Thyroid gland (tissue), 4 donors: ENCODE data around the gene CA12.

Experiments
- POLR2A ChIP-seq, 2 donors: fragments of 450-650 bp; IDR thresholded peaks; one replicate each; pipeline ENCODE4 v1.6.1; 2017; ENCODE audit warnings: antibody characterized with exemption in 2 of 2, mild to moderate bottlenecking in 2 of 2, moderate library complexity in 1 of 2
- TF ChIP-seq, protein P1 (sequence below), 6 experiments: fragments of 200-600 bp in 3 of 6; fragments of 450-650 bp in 3 of 6; sonication (generic) in 3 of 6; IDR thresholded peaks; one replicate each; pipeline ENCODE4 v1.5.1; 2016 to 2019; ENCODE audit warnings: antibody characterized with exemption in 6 of 6, mild to moderate bottlenecking in 2 of 6, inconsistent platforms in 1 of 6, moderate library complexity in 1 of 6

GRCh38 chr15:63347074-63347857 is 34.4 kb downstream of the CA12 start:
- TF ChIP-seq POLR2A (IDR thresholded peaks at IDR 0.05), result no peak
- TF ChIP-seq, protein P1, sequence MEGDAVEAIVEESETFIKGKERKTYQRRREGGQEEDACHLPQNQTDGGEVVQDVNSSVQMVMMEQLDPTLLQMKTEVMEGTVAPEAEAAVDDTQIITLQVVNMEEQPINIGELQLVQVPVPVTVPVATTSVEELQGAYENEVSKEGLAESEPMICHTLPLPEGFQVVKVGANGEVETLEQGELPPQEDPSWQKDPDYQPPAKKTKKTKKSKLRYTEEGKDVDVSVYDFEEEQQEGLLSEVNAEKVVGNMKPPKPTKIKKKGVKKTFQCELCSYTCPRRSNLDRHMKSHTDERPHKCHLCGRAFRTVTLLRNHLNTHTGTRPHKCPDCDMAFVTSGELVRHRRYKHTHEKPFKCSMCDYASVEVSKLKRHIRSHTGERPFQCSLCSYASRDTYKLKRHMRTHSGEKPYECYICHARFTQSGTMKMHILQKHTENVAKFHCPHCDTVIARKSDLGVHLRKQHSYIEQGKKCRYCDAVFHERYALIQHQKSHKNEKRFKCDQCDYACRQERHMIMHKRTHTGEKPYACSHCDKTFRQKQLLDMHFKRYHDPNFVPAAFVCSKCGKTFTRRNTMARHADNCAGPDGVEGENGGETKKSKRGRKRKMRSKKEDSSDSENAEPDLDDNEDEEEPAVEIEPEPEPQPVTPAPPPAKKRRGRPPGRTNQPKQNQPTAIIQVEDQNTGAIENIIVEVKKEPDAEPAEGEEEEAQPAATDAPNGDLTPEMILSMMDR (IDR thresholded peaks at IDR 0.05), result no peak
